Fibroblast of gingiva (primary cell): ENCODE results near the gene STEAP2.
A peak's percentile ranks its signal among the peaks of the same experiment; 100 is the strongest.

Experiments used
- DNase-seq: peaks from one replicate; pipeline ENCODE4 v3.0.0-alpha.2; 2011; ENCODE audit warnings: low read depth

The STEAP2 gene

GRCh38 chr7:90270431-90271178, 59.1 kb downstream of the STEAP2 start:
- DNase-seq: no peak

- DNase-seq: peak; percentile 83
Observed at GRCh38 chr7:90271753-90272152, 60.2 kb downstream of the STEAP2 start.

- DNase-seq: no peak
Observed at GRCh38 chr7:90272242-90272641, 60.7 kb downstream of the STEAP2 start.

- no peak for DNase-seq
Observed at GRCh38 chr7:90274161-90274560, 62.6 kb downstream of the STEAP2 start.

GRCh38 chr7:90276033-90276728, 64.6 kb downstream of the STEAP2 start:
- no peak for DNase-seq
